NCI-H187 treated with DMSO at 0.1 percent for 48 hours (cell line): ENCODE results near the gene SCN1A.
"Not testable (repeated sequence)": the region's sequence is repeated elsewhere in the genome, so short reads cannot be mapped to it uniquely, and the experiment has no call there.

ENCODE experiments used
- DNase-seq: peaks from one replicate; lab custom pipeline; 2025; lab: John Stamatoyannopoulos, UW

Gene SCN1A

GRCh38 chr2:166127217-166128155 lies at the start of gene SCN1A:
Gene SCN1A, minus strand, starts transcription at chr2:166128020. Its CDS starts 54,399 bp downstream, at chr2:166073621.
- DNase-seq: no peak

- no peak for DNase-seq
These were observed 45.4 kb upstream of the SCN1A start for GRCh38 chr2:166173263-166173662.

- no peak for DNase-seq
These were observed 43.4 kb upstream of the SCN1A start for GRCh38 chr2:166171216-166171615.

- DNase-seq: no peak
These were observed 42.5 kb upstream of the SCN1A start for GRCh38 chr2:166170356-166170755.

GRCh38 chr2:166167449-166167848 lies 39.6 kb upstream of the SCN1A start:
- no peak for DNase-seq

- no peak for DNase-seq
These were observed 36.0 kb upstream of the SCN1A start for GRCh38 chr2:166163775-166164174.

GRCh38 chr2:166158546-166158945 lies 30.7 kb upstream of the SCN1A start:
- no peak for DNase-seq

GRCh38 chr2:166157578-166157977 lies 29.8 kb upstream of the SCN1A start:
- no peak for DNase-seq

DNA sequence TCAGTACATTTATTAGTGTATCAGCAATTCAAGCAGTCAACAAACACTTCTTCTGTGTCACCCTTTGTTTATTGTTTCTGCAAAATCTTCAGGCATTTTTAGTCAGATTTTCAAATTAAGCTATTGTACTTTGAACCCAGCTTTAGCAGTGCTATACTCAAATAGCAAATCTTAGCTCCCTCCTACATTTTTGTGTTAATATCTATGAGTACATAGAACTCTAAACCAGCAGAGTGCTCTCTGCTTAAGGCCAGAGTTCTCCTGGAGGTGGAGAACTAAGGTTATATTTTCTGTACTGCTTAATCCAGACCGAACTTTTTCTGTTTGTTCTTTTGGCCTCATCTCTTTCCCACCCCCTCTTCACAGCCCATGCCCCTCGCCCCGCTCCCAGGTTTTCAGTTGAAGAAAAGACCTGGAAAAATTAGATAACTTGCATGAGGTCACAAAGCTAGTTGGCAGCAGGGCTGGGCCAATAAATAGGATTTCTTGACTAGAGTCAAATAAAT lies 29.2 kb upstream of the SCN1A start:
- DNase-seq: no peak

- no peak for DNase-seq
These were observed 27.8 kb upstream of the SCN1A start for GRCh38 chr2:166155589-166155988.

- no peak for DNase-seq
These were observed 27.0 kb upstream of the SCN1A start for GRCh38 chr2:166154685-166155338.

GRCh38 chr2:166152064-166152463 lies 24.2 kb upstream of the SCN1A start:
- no peak for DNase-seq

DNA sequence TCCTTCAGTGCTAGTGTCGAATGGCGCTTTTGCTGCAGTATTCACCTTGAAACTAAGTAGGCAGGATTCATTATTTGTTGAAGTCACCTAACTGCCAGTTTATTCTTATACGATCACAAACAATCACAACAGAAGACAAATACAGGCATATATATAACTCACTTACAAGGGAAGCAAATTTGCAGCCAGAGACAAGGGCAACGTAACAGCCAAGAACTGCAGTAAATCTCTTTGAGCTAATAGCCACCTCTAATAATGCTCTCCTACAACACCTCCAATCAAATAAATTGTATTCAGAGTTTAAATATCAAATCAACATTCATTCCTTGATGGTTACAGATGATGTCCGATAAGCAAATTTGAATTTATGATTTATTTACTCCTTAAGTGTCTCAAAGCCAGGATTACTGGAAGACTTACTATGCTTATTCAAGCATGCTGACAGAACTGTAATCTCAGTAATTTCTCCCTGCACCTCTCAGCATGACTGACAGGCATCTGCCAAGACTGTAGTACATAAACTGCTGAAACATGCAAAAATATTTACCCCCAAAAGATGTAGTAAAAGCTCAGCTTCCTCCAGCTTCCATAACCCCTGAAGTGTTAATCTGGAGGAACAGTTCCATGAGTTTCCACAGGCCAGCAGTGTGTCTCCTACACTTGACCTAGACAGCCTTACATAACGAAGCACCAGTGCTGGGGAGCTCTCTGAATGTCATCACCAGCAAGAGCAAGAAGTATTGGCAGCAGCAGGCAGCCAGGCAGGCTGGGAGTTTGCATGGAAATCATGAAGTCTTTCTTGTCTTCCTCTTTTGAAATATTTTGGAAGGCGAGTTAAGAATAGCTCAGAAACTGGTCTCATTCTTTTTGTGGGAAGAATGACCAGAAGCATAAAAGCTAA lies 20.9 kb upstream of the SCN1A start:
- DNase-seq: no peak

DNA sequence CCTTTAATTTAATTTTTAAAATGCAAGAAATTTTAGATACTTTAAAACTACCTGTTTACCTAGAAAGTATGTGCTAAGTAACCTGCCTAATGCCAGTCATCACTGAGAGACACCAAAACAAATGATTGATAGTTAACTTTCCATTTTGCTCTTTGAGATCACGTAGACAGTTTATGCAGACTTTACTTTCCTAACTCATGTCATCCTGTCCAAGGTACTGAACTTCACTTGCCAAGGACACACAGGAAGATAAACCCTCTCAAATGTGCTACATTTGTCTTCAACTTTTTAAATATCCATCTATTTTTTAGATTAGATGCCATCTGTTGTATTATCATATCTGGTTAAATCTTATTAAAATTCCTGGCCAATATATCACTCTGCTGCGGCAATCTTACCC lies 20.1 kb upstream of the SCN1A start:
- DNase-seq: no peak

DNA sequence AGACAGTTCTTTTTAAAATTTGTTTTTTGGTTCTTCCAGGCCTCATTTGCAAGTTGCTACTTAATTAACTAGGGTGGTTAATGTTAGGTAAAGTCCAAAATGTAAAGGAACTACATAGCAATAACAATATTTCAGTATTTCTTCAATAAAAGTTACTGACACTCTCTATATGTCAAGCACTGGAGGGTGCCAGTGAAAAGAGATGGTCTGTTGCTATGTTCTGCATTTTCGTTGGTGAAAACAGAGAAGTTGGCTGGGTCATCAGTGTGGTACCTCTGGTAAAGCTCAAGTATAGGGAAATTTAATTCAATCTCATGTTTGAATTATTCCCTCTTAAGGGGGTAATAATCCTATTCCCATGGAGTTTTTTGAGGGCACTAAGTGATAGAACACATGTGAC lies 16.3 kb upstream of the SCN1A start:
- no peak for DNase-seq

- no peak for DNase-seq
These were observed 13.1 kb upstream of the SCN1A start for GRCh38 chr2:166140932-166141331.

DNA sequence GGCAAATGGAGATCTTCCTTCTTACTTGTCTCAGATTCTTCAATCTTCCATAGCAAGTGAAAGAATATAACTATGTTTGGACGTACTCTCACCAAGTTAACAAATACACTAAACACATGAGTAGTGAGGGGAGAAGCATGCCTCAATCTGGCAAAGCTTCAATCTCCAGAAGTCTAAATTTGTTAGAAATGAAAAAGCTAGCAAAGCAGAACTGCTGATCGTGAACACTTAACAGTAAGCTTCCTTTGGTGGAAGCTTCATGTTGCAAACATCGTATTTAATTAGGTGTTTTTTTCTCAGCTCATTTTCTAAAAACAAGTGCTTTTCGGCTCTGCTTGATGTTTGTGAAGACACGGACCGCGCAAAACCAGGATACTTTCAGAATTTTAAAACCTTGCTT lies 12.7 kb upstream of the SCN1A start:
- no peak for DNase-seq

- DNase-seq: not testable (repeated sequence)
These were observed 11.7 kb upstream of the SCN1A start for GRCh38 chr2:166139479-166139878.

- DNase-seq: no peak
These were observed 10.8 kb upstream of the SCN1A start for GRCh38 chr2:166138667-166139066.

DNA sequence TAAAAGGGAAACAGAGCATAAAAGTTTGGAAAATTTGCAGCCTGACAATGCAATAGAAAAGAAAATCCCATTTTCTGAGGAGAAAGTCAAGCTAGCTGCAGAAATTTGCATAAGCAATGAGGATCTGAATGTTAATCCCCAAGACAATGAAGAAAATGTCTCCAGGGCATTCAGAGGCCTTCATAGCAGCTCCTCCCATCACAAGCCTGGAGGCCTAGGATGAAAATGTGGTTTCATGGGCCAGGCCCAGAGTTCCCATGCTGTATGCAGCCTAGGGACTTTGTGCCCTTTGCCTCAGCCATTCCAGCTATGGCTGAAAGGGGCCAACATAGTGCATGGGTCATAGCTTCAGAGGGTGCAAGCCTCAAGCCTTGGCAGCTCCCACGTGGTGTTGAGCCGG lies 10.3 kb upstream of the SCN1A start:
- no peak for DNase-seq

- no peak for DNase-seq
These were observed 9.5 kb upstream of the SCN1A start for GRCh38 chr2:166137331-166137730.

GRCh38 chr2:166135849-166136258 lies 8.0 kb upstream of the SCN1A start:
- DNase-seq: no peak
